Measurements from ENCODE around the gene MTF1.

MTF1 gene

DNA sequence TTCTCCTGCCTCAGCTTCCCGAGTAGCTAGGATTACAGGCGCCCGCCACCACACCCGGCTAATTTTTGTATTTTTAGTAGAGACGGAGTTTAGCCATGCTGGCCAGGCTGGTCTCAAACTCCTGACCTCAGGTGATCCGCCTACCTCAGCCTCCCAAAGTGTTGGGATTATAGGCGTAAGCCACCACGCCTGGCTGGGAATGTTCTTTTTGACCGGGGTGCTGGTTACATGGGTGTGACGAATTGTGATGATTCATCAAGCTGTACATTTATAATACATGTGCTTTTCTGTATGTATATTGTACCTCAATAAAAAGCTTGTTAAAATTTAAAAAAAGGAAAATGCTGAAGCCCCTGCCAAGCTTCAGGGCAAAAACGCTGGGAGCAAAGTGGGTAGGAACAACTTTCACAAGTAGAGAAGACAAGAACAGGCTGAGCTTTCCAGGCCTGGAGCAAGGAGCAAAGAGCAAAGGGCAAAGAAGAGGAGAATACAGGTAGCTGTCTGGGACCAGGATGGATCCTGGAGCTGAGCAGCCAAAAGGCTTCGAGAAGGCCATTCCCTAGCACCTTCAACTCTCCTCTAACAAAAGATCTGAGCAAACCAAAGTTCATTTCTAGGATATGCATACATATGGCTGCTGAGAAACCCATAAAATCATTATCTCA, 30.9 kb downstream of the MTF1 start:
- DNase-seq (ENCODE audit: low read depth) = no peak

DNA sequence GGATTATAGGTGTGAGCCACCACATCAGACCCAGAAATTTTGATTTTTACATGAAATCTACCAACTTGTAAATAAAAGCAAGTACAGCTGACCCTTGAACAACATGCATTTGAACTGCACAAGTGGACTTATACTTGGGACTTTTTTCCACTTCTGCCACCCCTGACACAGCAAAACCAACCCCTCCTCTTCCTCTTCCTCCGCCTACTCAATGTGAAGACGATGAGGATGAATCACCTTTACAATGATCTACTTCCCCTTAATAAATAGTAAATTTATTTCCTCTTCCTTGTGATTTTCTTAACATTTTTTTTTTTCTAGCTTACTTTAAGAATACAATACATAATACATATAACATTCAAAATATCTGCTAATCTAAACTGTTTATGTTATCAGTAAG, 33.9 kb downstream of the MTF1 start:
- no peak for DNase-seq (ENCODE audit: low read depth)

DNA sequence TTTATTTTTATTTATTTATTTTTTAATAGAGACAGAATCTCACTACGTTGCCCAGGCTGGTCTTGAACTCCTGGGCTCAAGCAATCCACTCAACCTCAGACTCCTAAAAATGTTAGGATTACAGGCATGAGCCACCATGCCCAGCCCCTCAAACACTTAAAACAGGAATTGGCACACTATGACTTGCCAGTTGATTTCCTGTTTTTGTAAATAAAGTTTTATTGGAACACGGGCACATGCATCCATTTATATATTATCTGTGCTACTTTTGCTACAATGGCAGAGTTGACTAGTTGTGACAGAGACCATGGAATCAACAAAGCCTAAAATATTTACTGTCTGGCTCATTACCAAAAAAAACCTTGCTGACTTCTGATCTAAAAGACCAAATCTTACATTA, 35.4 kb downstream of the MTF1 start:
- DNase-seq (ENCODE audit: low read depth) = no peak

DNA sequence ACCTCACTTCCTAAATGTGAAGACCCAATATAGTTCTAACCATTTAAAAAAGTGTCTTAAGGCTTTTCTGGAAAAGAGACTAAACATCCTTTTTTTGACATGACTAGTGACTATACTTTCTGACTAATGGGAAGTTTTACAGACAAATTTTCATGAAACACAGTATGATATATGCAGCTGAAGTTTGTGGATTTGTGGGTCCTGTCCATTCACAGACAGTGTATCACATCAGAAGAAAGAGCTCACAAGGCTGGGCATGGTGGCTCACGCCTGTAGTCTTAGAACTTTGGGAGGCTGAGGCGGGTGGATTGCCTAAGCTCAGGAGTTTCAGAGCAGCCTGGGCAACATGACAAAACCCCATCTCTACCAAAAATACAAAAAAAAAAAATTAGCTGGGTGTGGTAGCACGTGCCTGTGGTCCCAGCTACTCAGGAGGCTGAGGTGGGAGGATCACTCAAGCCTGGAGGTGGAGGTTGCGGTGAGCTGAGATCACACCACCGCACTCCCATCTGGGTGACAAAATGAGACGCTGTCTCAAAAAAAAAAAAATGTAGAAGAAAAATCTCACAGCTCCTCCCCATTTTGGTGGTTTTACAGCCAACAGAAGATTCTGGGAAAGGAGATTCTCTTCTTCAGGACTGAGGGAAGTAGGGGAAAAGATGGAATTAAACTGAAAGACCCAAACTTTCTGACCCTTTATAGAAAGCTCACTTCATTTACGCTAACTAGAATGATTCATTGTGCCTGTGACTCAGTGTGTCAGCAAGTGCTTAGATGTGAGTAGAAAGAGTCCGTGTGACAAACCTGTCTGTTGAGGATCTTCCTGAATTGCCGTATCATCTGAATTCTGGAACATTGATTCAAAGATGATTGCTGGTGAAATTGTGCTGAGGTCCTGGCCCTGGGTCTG, 36.2 kb downstream of the MTF1 start:
- no peak for DNase-seq (ENCODE audit: low read depth)

DNA sequence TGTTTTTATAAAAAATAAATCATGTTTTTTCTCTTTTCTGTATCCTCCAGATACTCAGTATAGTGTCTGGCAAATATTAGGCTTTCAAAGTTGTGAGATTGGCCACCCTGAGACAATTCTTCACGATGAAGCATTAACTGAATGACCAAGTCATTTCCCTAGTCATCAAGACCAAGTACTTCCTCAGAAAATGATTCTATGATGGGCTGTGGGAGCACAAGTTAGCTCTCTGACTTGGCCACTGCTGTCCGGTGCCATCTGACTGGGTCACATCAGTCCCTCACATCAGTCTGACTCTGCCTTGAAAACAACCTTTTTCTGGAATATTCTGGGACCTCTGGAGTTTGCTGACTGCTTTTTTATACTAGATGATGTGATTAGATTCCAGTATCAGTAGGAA, 37.9 kb downstream of the MTF1 start:
- DNase-seq (ENCODE audit: low read depth) = no peak

DNA sequence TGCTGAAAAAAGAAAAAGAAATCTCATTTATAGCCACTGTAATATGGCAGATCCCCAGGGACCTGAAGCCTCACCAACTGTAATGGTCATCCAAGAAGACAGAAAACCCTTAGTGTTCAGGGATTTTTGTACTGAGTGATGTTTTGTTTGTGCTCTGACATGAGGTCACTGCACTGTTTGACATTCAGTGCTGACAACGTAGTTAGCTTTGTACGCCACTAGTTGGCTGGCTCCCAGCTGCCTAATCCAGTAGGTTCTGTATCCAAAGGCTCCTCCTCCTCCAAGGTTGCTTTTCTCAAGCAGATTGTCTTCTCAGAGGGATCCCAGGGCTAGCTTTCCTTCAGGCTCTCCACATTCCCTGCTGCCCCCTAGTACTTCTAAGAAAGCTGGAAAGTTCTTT, 41.9 kb downstream of the MTF1 start:
- DNase-seq (ENCODE audit: low read depth) = no peak

DNA sequence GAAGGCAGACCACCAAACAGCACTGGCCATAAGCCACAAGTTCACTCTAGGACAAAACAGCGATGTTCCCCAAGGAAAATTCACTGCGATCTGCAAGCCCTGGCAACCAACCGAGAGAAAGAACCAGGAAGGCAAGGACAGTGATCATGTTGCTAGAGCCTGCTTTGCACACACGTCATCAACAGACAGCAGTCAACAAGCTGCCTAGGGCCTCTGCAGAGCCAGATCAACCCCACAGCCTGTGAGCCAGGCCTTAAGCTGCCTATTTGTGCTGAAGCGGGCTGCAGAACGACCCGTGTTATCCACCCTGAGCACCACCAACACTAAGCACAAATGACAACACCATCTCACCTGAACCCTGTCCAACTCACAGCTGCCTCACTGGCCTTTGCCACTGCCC, 45.1 kb downstream of the MTF1 start:
- no peak for DNase-seq (ENCODE audit: low read depth)

DNA sequence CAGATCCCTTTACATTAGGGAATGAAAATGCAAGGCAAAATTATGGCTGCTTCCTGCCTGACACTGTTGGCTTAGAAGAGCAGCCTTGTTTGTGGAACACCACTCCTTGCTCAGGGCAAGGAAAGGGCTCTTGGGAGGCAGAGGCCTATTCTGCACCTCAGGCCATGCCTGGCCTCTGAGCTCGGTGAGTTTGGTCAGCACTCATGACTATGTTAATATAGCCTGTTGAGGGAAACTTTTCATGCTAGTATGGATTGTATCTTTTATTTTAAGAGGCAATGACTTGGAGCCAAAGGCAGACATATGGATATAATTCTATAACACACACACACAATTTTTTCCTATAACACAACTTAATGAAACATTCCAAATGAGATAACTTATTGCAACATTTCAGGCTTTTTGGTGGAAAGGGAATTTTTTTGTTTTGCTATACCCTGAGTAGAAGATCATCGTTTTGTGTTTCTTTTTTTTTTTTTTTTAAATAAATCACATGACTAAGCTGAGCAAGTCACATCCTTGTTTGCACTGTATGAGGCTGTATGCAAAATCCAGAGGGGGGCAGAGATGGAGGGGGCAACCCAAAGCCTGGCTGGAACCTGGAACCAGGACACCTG, 45.8 kb downstream of the MTF1 start:
- DNase-seq (ENCODE audit: low read depth) = no peak

DNA sequence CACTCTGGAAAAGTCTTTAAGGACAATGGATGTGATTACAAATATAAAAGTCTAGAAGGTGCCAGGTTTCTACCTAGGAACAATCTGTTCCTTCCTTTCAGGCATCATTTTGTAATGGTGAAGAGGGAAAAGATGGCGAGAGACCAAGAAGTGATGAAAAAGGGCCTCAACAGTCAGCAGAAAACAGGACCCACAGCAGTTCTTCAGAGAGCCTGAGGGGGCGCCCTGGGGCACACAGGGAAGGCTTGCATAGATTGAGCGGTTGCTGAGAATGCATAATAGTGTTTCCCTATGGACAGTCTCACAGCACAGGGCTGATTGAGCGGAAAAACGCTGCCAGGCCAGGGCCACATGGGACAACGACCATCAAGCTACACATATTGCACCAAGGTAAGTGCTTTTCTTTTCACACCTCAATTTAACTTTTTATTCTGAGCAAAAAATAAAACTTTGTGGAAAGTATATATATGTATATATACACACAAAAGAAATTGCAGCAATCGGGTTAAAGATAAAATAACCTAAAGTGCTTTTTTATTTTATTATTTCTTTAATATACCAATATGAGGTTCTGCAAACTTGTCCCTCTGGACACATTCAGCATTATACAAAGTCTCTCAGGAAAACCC, 48.3 kb downstream of the MTF1 start:
- peak; percentile 28 for DNase-seq (ENCODE audit: low read depth)

DNA sequence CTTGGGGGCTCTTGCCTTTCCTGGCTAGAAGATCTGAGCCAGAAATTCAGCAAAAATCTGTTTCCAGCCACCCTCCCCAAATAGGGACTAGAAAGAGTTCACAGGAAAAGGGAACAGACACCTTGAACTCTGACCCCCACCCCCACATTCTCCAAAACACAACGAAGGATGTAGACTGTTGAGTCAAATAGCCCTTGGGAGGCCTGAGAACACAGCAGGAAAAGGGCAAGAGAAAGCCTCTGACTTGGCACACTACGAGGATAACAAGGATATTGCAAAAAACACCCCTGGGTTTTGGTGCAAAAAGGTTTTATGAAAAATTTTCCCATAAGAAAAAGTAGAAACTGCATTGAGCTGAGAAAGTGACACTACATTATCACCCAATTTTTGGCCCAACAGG, 49.5 kb downstream of the MTF1 start:
- DNase-seq (ENCODE audit: low read depth) = no peak

DNA sequence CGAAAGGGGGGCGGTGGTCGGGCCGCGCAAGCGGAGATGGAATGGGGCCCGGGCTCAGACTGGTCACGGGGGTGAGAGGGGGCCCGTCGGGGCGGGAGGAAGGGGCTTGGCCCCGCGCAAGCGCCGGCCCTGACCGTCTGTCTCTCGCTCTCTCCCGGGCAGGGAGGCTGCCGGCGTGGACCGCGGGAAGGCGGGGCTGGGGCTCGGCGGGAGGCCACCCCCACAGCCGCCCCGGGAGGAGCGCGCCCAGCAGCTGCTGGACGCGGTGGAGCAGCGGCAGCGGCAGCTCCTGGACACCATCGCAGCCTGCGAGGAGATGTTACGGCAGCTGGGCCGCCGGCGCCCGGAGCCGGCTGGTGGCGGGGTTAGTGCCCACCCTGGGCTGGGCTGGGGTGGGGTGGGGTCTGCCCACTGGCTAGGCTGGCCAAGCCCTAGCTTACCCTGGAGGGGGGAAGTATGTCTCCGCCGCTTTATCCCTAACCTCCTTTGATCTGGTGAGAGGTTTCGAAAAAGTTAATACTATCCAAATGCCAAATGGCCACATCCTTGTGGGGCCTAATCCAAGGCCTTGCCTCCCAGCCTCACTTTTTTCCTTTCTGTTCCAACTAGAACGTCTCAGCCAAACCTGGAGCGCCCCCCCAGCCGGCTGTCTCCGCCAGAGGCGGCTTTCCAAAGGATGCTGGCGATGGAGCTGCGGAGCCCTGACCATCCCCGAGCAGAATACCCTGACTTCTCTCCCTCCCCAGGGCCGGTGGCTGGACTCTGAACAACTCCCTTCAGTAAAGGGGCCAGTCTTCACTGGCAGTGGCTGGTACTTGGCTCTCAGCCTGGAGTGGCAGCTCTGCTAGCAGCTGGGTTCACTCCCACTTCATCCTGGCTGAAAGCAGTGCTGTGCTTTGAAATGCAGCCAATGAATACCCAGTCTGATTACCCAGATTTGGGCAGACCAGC, 50.7 kb downstream of the MTF1 start:
- DNase-seq (ENCODE audit: low read depth) = no peak

DNA sequence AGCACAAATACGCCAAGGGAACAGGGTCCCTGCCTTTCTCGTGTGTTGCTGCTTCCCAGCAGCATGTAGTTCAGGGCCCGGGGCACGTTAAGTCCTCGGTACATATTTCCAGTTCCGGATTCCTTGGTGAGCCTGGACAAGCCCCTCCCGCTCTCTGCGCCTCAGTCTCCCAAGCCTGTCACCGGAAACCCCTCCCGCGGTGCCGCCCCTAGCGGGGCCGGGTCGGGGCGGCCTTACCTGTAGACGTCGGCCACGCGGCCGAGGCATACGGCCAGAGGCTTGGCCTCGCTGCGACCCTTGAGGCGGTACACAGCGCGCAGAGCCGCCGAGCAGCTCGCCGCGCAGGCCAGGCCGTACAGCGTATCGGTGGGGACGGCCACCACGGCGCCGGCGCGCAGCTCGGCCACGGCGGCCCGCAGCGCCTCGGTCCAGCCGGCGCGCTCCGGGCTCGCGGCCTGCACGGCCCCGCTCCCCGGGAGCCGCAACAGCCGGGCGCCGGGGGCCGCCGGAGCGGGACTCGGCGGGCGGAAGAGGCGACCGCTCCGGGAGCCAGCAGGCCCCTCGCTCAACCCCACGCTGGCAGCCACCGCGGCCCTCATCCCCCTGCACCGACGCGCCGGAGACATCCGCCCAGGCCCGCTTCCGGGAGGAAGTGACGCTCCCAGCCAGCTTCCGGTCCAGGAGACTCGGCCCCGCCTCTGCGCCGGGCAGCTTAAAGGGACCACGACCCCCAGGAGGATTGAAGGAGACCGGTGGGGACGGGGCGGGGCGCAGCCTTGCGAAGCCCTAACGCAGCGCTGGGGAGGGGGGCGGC, 51.6 kb downstream of the MTF1 start, which contains the start of the genes C1orf122 and YRDC:
Gene C1orf122 (plus strand): TSS at position 236 of the 814 bp plus-strand sequence. CDS start 615 bp downstream, outside the sequence.
Gene YRDC (minus strand): TSS at position 654 of the 814 bp plus-strand sequence. CDS start 28 bp downstream, at position 626.
- DNase-seq (ENCODE audit: low read depth) = peak; percentile 91

DNA sequence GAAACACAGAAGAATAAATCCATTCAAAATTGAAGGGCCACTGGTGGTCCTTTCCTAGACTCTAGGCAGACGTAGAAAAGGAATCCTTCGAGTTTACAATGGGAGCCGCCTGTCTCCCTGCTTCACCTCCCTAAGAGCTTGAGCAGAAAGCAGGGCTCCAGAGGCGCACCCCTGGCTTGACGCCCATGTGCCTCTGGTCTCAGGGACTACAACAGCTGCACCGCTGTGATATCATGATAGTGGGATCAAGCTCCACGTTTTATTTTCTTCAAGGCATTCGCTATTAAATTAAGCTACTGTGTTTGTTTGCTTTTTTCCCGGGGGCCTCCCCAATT, 52.2 kb downstream of the MTF1 start:
- DNase-seq (ENCODE audit: low read depth) = no peak

DNA sequence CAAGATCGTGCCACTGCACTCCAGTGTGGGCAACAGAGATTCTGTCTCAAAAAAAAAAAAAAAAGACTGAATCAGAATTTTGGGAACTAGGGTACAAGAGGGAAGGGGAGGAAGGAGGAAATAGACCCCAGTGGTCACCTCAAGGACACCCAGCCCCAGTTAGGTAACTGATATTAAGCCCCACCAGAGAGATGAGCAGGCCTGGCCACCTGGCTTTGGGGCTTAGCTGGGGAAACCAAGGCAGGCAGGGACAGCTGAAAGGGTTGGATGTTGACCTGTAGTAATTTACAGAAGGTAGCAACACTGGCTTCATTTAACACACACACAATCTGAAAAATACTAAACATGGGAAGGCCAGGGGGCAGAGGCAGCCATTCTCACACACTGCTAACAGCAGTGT, 57.0 kb downstream of the MTF1 start:
- DNase-seq (ENCODE audit: low read depth) = no peak

DNA sequence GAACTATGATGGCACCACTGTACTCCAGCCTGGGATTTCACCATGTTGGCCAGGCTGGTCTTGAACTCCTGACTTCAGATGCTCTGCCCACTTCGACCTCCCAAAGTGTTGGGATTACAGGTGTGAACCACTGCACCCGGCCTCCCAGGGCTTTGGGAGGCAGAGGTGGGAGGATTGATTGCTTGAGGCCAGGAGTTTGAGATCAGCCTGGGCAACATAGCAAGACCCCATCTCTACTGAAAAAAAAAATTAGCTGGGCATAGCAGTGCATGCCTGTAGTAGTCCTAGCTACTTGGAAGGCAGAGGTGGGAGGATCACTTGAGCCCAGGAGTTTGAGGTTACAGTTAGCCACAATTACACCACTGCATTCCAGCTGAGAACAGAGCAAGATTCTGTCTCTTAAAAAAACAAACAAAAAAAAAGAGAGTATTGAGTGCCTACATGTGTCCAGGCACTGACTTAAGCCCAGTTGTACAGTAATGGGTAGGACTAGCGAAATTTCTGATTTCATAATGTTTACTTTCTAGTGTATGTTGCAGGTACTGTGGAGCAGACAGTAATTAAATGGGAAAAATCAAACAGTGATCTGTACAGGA, 61.5 kb downstream of the MTF1 start:
- no peak for DNase-seq (ENCODE audit: low read depth)

DNA sequence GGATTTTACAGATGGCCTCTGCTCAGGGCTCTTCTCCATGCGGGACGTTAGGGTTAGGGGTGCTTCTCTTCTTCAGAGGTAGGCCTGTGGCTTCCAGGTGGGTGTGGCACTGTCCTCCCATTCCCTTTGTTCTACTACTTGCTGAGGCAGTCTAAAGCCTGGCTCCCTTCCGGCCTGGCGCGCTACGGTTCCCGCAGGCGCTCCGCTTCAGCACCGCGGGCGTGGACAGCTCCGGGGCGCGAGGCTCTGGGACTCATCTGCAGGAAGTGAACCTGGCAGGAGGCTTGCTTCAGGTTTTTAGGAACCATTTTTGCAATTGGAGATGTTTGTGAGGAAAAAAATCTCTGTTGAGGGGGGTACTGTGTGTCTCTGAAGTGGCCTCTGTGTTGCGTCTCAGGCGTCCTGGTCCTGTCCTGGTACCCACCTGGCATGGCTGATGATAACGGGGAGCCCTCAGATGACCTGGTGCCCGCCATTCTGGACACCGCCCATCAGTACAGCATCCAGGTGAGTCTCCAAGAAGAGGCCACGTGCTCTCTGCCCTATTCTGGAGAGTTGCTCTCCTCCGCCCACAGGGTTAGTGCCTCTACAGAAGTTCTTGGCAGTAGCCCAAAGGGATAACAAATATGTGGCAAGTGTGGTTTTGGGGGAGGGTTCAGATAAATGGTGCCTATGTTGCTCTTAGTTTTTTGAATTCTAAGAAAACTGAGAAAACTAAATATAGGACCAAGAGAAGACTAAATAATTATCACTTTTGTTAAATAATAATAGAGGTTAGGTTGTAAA, 63.9 kb downstream of the MTF1 start:
- no peak for DNase-seq (ENCODE audit: low read depth)

DNA sequence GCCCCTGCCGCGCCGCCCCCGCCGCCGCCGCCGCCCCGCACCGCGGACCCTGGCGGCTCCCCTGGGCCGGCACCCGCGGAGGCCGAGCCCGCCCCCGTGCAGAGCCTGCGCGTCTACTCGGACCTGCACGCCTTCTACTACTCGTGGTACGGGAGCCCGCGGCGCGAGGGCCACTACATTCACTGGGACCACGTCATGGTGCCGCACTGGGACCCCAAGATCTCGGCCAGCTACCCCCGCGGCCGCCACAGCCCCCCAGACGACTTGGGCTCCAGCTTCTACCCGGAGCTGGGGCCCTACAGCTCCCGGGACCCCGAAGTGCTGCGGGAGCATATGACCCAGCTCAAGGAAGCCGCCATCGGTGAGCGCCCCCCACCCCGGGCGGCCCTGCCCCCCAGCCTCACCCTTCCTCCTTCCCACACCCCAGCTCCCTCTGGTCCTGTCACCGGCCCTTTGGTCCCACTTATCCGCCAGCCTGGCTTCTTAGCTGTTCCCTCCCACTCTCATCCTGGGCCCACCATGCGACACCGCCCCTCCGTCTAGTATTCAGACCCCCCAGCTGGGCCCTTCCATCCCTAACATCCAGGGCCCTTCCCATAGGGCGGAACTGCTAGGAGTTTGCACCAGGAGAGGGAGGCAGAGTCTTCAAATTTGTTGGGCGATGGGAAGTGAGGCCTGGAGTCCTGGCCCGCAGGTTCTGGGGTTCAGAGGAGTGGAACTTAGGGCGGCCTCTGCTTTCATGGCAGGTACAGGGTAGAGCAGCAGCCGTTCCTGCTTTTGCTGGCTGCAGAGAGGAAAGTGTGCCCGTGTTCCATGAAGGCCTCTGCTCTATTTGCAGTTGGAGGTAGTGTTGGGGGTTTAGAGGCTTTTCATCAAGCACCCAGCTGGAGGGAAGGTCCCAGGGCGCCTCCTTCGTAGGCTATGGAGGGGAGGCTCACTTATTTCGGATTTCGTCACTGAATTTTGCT, 64.7 kb downstream of the MTF1 start:
- DNase-seq (ENCODE audit: low read depth) = no peak

DNA sequence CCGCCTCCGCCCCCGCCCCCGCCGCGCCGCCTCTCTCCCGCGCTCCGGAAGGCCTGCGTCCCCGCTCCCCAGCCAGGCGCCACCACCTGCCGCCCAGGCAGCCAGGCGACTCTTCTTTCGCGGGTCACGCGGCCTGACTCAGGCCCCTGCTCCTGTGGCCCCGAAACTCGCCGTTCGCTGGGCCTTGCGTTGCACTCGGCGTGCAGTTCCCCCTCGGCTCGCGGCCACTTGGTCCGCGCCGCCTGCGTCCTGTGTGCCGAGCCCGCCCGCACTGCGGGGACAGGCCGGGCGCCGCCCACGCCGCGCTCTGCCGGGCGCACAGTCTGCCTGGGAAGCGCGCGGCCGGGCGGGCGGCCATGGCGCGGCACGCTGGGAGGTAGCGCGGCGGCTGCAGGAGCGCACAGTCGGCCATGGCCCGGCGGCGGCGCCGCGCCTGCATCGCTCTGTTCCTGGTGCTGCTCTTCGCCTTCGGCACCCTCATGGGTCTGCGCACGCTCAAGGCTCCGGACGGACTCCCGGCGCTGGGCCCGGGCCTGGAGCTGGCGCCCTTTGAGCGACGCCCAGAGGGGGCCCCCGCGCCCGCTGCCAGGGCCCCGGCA, 65.5 kb downstream of the MTF1 start, which contains the start of gene MANEAL:
Gene MANEAL (plus strand): TSS at position 75 of the 599 bp plus-strand sequence. CDS start 336 bp downstream, at position 411.
- no peak for DNase-seq (ENCODE audit: low read depth)

All from activated gamma-delta T cell treated with anti-CD3 and anti-CD28 coated beads, Interleukin-2, amount 50 U/mL, for 16 hours (primary cell).